Activated B cell treated with CpG ODN at 0.5 μM for 24 hours (primary cell): ENCODE results near the gene ZNF414. TPM values are rescaled to one million over a fixed set of nuclear protein-coding genes. Genes with fewer than 3 reads are reported as not detected.

Experiments
- ATAC-seq: fragments of 200-7000 bp; cut with Tn5 transposase; one replicate; pipeline ENCODE4 v1.10.0; 2021; ENCODE audit warnings: low read depth, mild to moderate bottlenecking, moderate library complexity
- CTCF ChIA-PET: fragments of 350-600 bp; sonication (Branson Sonifier 250); formaldehyde crosslinking; loops from one replicate; lab custom pipeline; 2021; ENCODE audit warnings: antibody characterized with exemption; lab: Charles Lee
- POLR2A ChIA-PET: fragments of 350-600 bp; sonication (Branson Sonifier 250); formaldehyde crosslinking; loops from one replicate; lab custom pipeline; 2021; ENCODE audit warnings: antibody characterized with exemption; lab: Charles Lee
- DNase-seq: peaks from one replicate; pipeline ENCODE4 v3.0.0; 2022
- H3K27ac Mint-ChIP-seq: one replicate; pipeline ENCODE4 v1.8.0; 2020; ENCODE audit warnings: mixed read lengths
- H3K27me3 Mint-ChIP-seq: one replicate; pipeline ENCODE4 v1.8.0; 2021; ENCODE audit warnings: mixed read lengths
- H3K36me3 Mint-ChIP-seq: one replicate; pipeline ENCODE4 v1.8.0; 2021; ENCODE audit warnings: low read depth, mixed read lengths
- H3K4me1 Mint-ChIP-seq: one replicate; pipeline ENCODE4 v1.8.0; 2021; ENCODE audit warnings: mixed read lengths
- H3K4me3 Mint-ChIP-seq: one replicate; pipeline ENCODE4 v1.8.0; 2020; ENCODE audit warnings: mild to moderate bottlenecking, mixed read lengths
- H3K9me3 Mint-ChIP-seq: one replicate; pipeline ENCODE4 v1.8.0; 2020; ENCODE audit warnings: mixed read lengths
- CTCF ChIP-seq: fragments of 200-600 bp; IDR thresholded peaks from one replicate; pipeline ENCODE4 v1.8.0; 2022; ENCODE audit warnings: antibody characterized with exemption, mild to moderate bottlenecking
- intact Hi-C: fragments of 100-400 bp; cut with micrococcal nuclease; formaldehyde crosslinking; loops from one replicate; pipeline ENCODE4 v1.15.1; 2024
- total RNA-seq: library from RNA; stranded (reverse); gene quantifications from 2 replicates; pipeline ENCODE4 v1.2.3, GENCODE V29; 2022

Gene ZNF414
- total RNA-seq, 1 donor from 2014 or later, result 28.6 TPM

GRCh38 chr19:8477889-8478288, 36.1 kb downstream of the ZNF414 start:
- Mint-ChIP-seq H3K27me3 (no peaks in the 10 kb centered on the region), H3K27ac (no peak overlapping the region), H3K4me1 (peaks cover 45% of the 10 kb centered on the region), H3K4me3 (no peak overlapping the region), H3K9me3 (no peaks in the 10 kb centered on the region), H3K36me3 (peaks cover 82% of the 10 kb centered on the region)
- ATAC-seq, result no peak
- intact Hi-C loops, result no loop called here
- CTCF ChIA-PET, result no interaction called here
- POLR2A ChIA-PET, result no interaction called here
- no peak for DNase-seq
- TF ChIP-seq CTCF, result no peak

- no peak for TF ChIP-seq CTCF
- no peak for DNase-seq
- no peak for ATAC-seq
- no peaks in the 10 kb centered on the region for H3K27me3 Mint-ChIP-seq
- no peaks in the 10 kb centered on the region for H3K9me3 Mint-ChIP-seq
- ChIA-PET POLR2A (interaction anchor here (1.2 kb wide), 1 partner anchor 63 kb away, joined by 3 read pairs; the partner anchor contains the start of gene MARCHF2), CTCF (interaction anchor here (0.6 kb wide), 1 partner anchor 123 kb away, joined by 3 read pairs; no protein-coding TSS in a partner anchor)
- intact Hi-C loops, result no loop called here
- peaks cover 54% of the 10 kb centered on the region for H3K4me1 Mint-ChIP-seq
- peaks cover 77% of the 10 kb centered on the region for H3K36me3 Mint-ChIP-seq
- no peak overlapping the region for H3K4me3 Mint-ChIP-seq
- peak overlapping the region; percentile 73 for H3K27ac Mint-ChIP-seq
Measured at GRCh38 chr19:8476524-8476923, 37.4 kb downstream of the ZNF414 start.

GRCh38 chr19:8475005-8475404, 39.0 kb downstream of the ZNF414 start:
- TF ChIP-seq CTCF, result no peak
- Mint-ChIP-seq H3K4me1 (peaks cover 54% of the 10 kb centered on the region), H3K27ac (peak overlapping the region; percentile 89), H3K9me3 (no peaks in the 10 kb centered on the region), H3K27me3 (no peaks in the 10 kb centered on the region), H3K36me3 (peaks cover 80% of the 10 kb centered on the region), H3K4me3 (no peak overlapping the region)
- no peak for DNase-seq
- POLR2A ChIA-PET, result interaction anchor here (0.7 to 1.7 kb wide), 4 partner anchors 26 to 39 kb away, joined by 3 to 7 read pairs (median 4); partner anchors contain the start of gene ZNF414
- no peak for ATAC-seq
- intact Hi-C loops, result no loop called here
- CTCF ChIA-PET, result interaction anchor here (1.2 kb wide), 1 partner anchor 31 kb away, joined by 5 read pairs; no protein-coding TSS in a partner anchor

GRCh38 chr19:8473648-8474476, 40.1 kb downstream of the ZNF414 start:
- intact Hi-C loops, result loop anchor here (1.0 to 5.0 kb wide), 3 partner anchors 30 to 61 kb away; partner anchors contain the start of genes HNRNPM, MARCHF2 and ZNF414
- Mint-ChIP-seq H3K36me3 (peaks cover 88% of the 10 kb centered on the region), H3K27ac (peak overlapping the region; percentile 89), H3K9me3 (no peaks in the 10 kb centered on the region), H3K4me1 (peaks cover 54% of the 10 kb centered on the region), H3K4me3 (peak overlapping the region; percentile 76), H3K27me3 (no peaks in the 10 kb centered on the region)
- ATAC-seq (peak; percentile 82), DNase-seq (no peak)
- ChIA-PET CTCF (interaction anchor here (1.7 kb wide), 1 partner anchor 61 kb away, joined by 7 read pairs; the partner anchor contains the start of gene MARCHF2), POLR2A (interaction anchor here (0.6 to 1.7 kb wide), 7 partner anchors 14 to 280 kb away, joined by 3 to 12 read pairs (median 5); partner anchors contain the start of genes HNRNPM and ZNF414)
- TF ChIP-seq CTCF, result no peak
